WTC11 (cell line): ENCODE measurements around the gene PAM.

ENCODE experiments used
- ETV6 ChIP-seq: sonication (generic); formaldehyde crosslinking; IDR thresholded peaks from 2 replicates; pipeline ENCODE4 v1.8.1; 2022; ENCODE audit warnings: mild to moderate bottlenecking, missing genetic modification reagents
- FOXP1 ChIP-seq: sonication (generic); formaldehyde crosslinking; IDR thresholded peaks from 2 replicates; pipeline ENCODE4 v1.8.0; 2022; ENCODE audit warnings: missing genetic modification reagents, mild to moderate bottlenecking, moderate library complexity, borderline replicate concordance
- SP1 ChIP-seq: sonication (generic); formaldehyde crosslinking; conservative IDR thresholded peaks from 2 replicates; pipeline ENCODE4 v1.8.1; 2022; ENCODE audit warnings: missing genetic modification reagents
- TEAD4 ChIP-seq: sonication (generic); formaldehyde crosslinking; IDR thresholded peaks from 2 replicates; pipeline ENCODE4 v1.8.0; 2022; ENCODE audit warnings: mild to moderate bottlenecking, missing genetic modification reagents
- ZNF138 ChIP-seq: sonication (generic); formaldehyde crosslinking; conservative IDR thresholded peaks from 2 replicates; pipeline ENCODE4 v1.8.1; 2022; ENCODE audit warnings: mild to moderate bottlenecking, moderate library complexity, missing genetic modification reagents
- TF ChIP-seq, protein P1 (sequence below): sonication (generic); formaldehyde crosslinking; IDR thresholded peaks from 2 replicates; pipeline ENCODE4 v1.8.1; 2023; ENCODE audit warnings: mild to moderate bottlenecking, missing genetic modification reagents
- TF ChIP-seq, protein P2 (sequence below): fragments of 200-600 bp; IDR thresholded peaks from 2 replicates; pipeline ENCODE4 v1.8.0; 2022; ENCODE audit warnings: antibody characterized with exemption
- TF ChIP-seq, protein P3 (sequence below): sonication (generic); formaldehyde crosslinking; IDR thresholded peaks from 2 replicates; pipeline ENCODE4 v1.8.1; 2023; ENCODE audit warnings: mild to moderate bottlenecking, moderate library complexity, missing genetic modification reagents
- TF ChIP-seq, protein P4 (sequence below): sonication (generic); formaldehyde crosslinking; IDR thresholded peaks from 2 replicates; pipeline ENCODE4 v1.8.1; 2023; ENCODE audit warnings: mild to moderate bottlenecking, missing genetic modification reagents, moderate library complexity
- TF ChIP-seq, protein P5 (sequence below): sonication (generic); formaldehyde crosslinking; IDR thresholded peaks from 2 replicates; pipeline ENCODE4 v1.8.0; 2023; ENCODE audit warnings: missing genetic modification reagents
- TF ChIP-seq, protein P6 (sequence below): sonication (generic); formaldehyde crosslinking; IDR thresholded peaks from 2 replicates; pipeline ENCODE4 v1.8.1; 2022; ENCODE audit warnings: low read depth, missing genetic modification reagents, borderline replicate concordance

DNA sequence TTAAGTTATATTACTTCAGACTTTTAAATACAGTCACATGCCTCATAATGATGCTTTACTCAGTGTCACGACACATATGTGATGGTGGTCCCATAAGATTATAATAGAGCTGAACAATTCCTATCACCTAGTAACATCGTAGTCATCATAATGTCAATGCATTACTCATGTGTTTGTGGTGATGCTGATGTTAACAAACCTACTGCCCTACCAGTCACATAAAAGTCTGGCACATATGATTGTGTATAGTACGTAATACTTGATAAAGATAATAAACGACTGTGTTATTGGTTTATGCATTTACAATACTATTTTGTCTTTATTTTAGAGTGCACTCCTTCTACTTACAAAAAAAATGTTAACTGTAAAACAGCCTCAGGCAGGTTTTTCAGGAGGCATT is 103.7 kb downstream of the PAM start:
- TF ChIP-seq, protein P1, sequence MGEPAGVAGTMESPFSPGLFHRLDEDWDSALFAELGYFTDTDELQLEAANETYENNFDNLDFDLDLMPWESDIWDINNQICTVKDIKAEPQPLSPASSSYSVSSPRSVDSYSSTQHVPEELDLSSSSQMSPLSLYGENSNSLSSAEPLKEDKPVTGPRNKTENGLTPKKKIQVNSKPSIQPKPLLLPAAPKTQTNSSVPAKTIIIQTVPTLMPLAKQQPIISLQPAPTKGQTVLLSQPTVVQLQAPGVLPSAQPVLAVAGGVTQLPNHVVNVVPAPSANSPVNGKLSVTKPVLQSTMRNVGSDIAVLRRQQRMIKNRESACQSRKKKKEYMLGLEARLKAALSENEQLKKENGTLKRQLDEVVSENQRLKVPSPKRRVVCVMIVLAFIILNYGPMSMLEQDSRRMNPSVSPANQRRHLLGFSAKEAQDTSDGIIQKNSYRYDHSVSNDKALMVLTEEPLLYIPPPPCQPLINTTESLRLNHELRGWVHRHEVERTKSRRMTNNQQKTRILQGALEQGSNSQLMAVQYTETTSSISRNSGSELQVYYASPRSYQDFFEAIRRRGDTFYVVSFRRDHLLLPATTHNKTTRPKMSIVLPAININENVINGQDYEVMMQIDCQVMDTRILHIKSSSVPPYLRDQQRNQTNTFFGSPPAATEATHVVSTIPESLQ (CRISPR knock-in tag) = no peak
- TF ChIP-seq ZNF138 (CRISPR knock-in tag) (no peak), SP1 (CRISPR knock-in tag) (no peak), FOXP1 (CRISPR knock-in tag) (no peak), TEAD4 (CRISPR knock-in tag) (no peak), ETV6 (CRISPR knock-in tag) (no peak)
- TF ChIP-seq, protein P2, sequence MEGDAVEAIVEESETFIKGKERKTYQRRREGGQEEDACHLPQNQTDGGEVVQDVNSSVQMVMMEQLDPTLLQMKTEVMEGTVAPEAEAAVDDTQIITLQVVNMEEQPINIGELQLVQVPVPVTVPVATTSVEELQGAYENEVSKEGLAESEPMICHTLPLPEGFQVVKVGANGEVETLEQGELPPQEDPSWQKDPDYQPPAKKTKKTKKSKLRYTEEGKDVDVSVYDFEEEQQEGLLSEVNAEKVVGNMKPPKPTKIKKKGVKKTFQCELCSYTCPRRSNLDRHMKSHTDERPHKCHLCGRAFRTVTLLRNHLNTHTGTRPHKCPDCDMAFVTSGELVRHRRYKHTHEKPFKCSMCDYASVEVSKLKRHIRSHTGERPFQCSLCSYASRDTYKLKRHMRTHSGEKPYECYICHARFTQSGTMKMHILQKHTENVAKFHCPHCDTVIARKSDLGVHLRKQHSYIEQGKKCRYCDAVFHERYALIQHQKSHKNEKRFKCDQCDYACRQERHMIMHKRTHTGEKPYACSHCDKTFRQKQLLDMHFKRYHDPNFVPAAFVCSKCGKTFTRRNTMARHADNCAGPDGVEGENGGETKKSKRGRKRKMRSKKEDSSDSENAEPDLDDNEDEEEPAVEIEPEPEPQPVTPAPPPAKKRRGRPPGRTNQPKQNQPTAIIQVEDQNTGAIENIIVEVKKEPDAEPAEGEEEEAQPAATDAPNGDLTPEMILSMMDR = no peak
- TF ChIP-seq, protein P3, sequence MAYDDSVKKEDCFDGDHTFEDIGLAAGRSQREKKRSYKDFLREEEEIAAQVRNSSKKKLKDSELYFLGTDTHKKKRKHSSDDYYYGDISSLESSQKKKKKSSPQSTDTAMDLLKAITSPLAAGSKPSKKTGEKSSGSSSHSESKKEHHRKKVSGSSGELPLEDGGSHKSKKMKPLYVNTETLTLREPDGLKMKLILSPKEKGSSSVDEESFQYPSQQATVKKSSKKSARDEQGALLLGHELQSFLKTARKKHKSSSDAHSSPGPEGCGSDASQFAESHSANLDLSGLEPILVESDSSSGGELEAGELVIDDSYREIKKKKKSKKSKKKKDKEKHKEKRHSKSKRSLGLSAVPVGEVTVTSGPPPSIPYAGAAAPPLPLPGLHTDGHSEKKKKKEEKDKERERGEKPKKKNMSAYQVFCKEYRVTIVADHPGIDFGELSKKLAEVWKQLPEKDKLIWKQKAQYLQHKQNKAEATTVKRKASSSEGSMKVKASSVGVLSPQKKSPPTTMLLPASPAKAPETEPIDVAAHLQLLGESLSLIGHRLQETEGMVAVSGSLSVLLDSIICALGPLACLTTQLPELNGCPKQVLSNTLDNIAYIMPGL (CRISPR knock-in tag) = no peak
- TF ChIP-seq, protein P4, sequence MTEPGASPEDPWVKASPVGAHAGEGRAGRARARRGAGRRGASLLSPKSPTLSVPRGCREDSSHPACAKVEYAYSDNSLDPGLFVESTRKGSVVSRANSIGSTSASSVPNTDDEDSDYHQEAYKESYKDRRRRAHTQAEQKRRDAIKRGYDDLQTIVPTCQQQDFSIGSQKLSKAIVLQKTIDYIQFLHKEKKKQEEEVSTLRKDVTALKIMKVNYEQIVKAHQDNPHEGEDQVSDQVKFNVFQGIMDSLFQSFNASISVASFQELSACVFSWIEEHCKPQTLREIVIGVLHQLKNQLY (CRISPR knock-in tag) = no peak
- TF ChIP-seq, protein P5, sequence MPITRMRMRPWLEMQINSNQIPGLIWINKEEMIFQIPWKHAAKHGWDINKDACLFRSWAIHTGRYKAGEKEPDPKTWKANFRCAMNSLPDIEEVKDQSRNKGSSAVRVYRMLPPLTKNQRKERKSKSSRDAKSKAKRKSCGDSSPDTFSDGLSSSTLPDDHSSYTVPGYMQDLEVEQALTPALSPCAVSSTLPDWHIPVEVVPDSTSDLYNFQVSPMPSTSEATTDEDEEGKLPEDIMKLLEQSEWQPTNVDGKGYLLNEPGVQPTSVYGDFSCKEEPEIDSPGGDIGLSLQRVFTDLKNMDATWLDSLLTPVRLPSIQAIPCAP = no peak
- TF ChIP-seq, protein P6, sequence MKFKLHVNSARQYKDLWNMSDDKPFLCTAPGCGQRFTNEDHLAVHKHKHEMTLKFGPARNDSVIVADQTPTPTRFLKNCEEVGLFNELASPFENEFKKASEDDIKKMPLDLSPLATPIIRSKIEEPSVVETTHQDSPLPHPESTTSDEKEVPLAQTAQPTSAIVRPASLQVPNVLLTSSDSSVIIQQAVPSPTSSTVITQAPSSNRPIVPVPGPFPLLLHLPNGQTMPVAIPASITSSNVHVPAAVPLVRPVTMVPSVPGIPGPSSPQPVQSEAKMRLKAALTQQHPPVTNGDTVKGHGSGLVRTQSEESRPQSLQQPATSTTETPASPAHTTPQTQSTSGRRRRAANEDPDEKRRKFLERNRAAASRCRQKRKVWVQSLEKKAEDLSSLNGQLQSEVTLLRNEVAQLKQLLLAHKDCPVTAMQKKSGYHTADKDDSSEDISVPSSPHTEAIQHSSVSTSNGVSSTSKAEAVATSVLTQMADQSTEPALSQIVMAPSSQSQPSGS (CRISPR knock-in tag) = no peak
